Measurements from ENCODE around the gene MRTFA.

Gene MRTFA

DNA sequence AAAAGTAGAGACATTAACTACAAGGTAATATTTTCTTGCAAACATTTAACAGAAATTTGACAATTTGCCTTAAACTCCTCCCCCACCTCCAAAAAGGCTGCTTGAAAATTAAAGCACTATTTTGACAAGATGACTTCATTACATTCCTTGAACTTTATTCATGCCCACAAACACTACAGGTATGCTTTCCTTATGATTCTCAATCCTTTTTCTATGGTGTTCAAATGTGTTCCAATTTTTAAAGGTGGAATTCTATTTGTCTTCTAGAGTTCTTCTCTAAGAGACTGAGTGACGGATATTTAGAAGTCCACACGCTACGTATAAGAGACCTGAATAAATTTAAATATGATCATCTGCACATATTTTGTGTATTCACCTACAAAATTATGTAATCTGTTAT is 69.4 kb downstream of the MRTFA start:
- TF ChIP-seq, protein P1, sequence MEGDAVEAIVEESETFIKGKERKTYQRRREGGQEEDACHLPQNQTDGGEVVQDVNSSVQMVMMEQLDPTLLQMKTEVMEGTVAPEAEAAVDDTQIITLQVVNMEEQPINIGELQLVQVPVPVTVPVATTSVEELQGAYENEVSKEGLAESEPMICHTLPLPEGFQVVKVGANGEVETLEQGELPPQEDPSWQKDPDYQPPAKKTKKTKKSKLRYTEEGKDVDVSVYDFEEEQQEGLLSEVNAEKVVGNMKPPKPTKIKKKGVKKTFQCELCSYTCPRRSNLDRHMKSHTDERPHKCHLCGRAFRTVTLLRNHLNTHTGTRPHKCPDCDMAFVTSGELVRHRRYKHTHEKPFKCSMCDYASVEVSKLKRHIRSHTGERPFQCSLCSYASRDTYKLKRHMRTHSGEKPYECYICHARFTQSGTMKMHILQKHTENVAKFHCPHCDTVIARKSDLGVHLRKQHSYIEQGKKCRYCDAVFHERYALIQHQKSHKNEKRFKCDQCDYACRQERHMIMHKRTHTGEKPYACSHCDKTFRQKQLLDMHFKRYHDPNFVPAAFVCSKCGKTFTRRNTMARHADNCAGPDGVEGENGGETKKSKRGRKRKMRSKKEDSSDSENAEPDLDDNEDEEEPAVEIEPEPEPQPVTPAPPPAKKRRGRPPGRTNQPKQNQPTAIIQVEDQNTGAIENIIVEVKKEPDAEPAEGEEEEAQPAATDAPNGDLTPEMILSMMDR (IDR thresholded peaks at IDR 0.05; ENCODE audit: insufficient read depth, low read length, poor library complexity, severe bottlenecking) = no peak
- no peak for TF ChIP-seq EZH2phosphoT487 (conservative IDR thresholded peaks at IDR 0.05; ENCODE audit: low read length)
- H3K4me2 ChIP-seq (ENCODE audit: low read depth, low read length, poor library complexity, severe bottlenecking) = no peak overlapping the region
- H3K27me3 ChIP-seq (ENCODE audit: low read length) = no peaks in the 10 kb centered on the region
- H3K9me3 ChIP-seq (ENCODE audit: insufficient read depth, low read length) = no peaks in the 10 kb centered on the region
- no peaks in the 10 kb centered on the region for H3F3A ChIP-seq (ENCODE audit: insufficient read depth)
- no peaks in the 10 kb centered on the region for H4K20me1 ChIP-seq (ENCODE audit: low read depth, low read length)
- H3K36me3 ChIP-seq (ENCODE audit: low read length) = peaks cover 5% of the 10 kb centered on the region; the same call in 1 of the 2 replicates
- peaks cover 86% of the 10 kb centered on the region for H3K79me2 ChIP-seq (ENCODE audit: insufficient read depth, low read length)
- no peaks in the 10 kb centered on the region for H3K9me2 ChIP-seq (replicated peaks; ENCODE audit: insufficient read depth, low read length)
- H3K27ac ChIP-seq (ENCODE audit: low read depth, low read length) = no peak overlapping the region
- H3K9ac ChIP-seq (ENCODE audit: low read length) = no peak overlapping the region
- H3K4me3 ChIP-seq (ENCODE audit: insufficient read depth, low read length, poor library complexity, severe bottlenecking) = no peak overlapping the region
- H2AFZ ChIP-seq (ENCODE audit: low read depth, low read length, severe bottlenecking) = no peak overlapping the region

DNA sequence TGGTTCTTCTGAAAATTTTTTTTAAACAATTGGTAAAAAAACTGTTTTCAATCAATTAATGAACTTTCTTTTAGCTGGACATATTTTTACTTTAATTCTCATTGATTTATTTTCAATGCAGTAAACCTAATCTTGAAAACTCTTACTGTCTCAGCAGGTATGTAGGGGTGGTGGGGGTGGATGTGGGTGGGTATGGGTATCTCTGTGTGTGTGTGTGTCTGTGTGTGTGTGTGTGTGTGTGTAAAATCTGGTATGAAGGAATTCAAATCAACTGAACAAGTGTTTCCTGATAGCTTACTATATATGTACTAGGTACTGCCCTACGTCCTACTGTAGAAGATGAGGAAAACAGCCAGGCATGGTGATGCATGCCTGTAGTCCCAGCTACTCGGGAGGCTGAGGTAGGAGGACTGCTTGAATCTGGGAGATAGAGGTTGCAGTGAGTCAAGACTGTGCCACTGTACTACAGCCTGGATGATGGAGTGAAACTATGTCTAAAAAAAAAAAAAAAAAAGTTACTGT is 75.5 kb downstream of the MRTFA start:
- Histone ChIP-seq H3K4me3 (ENCODE audit: insufficient read depth, low read length, poor library complexity, severe bottlenecking) (no peak overlapping the region), H3K9me3 (ENCODE audit: insufficient read depth, low read length) (no peaks in the 10 kb centered on the region), H4K20me1 (ENCODE audit: low read depth, low read length) (no peaks in the 10 kb centered on the region), H3K9me2 (replicated peaks; ENCODE audit: insufficient read depth, low read length) (no peaks in the 10 kb centered on the region), H3K4me2 (ENCODE audit: low read depth, low read length, poor library complexity, severe bottlenecking) (no peak overlapping the region), H3K79me2 (ENCODE audit: insufficient read depth, low read length) (peaks cover 81% of the 10 kb centered on the region), H3F3A (ENCODE audit: insufficient read depth) (no peaks in the 10 kb centered on the region), H3K27ac (ENCODE audit: low read depth, low read length) (no peak overlapping the region), H3K9ac (ENCODE audit: low read length) (no peak overlapping the region), H2AFZ (ENCODE audit: low read depth, low read length, severe bottlenecking) (no peak overlapping the region), H3K27me3 (ENCODE audit: low read length) (no peaks in the 10 kb centered on the region), H3K36me3 (ENCODE audit: low read length) (no peaks in the 10 kb centered on the region)
- TF ChIP-seq, protein P1 (IDR thresholded peaks at IDR 0.05; ENCODE audit: insufficient read depth, low read length, poor library complexity, severe bottlenecking) = no peak
- no peak for TF ChIP-seq EZH2phosphoT487 (conservative IDR thresholded peaks at IDR 0.05; ENCODE audit: low read length)

- no peaks in the 10 kb centered on the region for H3K27me3 ChIP-seq (ENCODE audit: low read length)
- H3K79me2 ChIP-seq (ENCODE audit: insufficient read depth, low read length) = peaks cover 78% of the 10 kb centered on the region
- TF ChIP-seq, protein P1 (IDR thresholded peaks at IDR 0.05; ENCODE audit: insufficient read depth, low read length, poor library complexity, severe bottlenecking) = no peak
- TF ChIP-seq EZH2phosphoT487 (conservative IDR thresholded peaks at IDR 0.05; ENCODE audit: low read length) = no peak
- no peak overlapping the region for H3K27ac ChIP-seq (ENCODE audit: low read depth, low read length)
- H4K20me1 ChIP-seq (ENCODE audit: low read depth, low read length) = no peaks in the 10 kb centered on the region
- no peak overlapping the region for H3K9ac ChIP-seq (ENCODE audit: low read length)
- H3F3A ChIP-seq (ENCODE audit: insufficient read depth) = no peaks in the 10 kb centered on the region
- H3K36me3 ChIP-seq (ENCODE audit: low read length) = no peaks in the 10 kb centered on the region
- no peak overlapping the region for H3K4me3 ChIP-seq (ENCODE audit: insufficient read depth, low read length, poor library complexity, severe bottlenecking)
- H3K9me3 ChIP-seq (ENCODE audit: insufficient read depth, low read length) = no peaks in the 10 kb centered on the region
- no peak overlapping the region for H3K4me2 ChIP-seq (ENCODE audit: low read depth, low read length, poor library complexity, severe bottlenecking)
- H3K9me2 ChIP-seq (replicated peaks; ENCODE audit: insufficient read depth, low read length) = no peaks in the 10 kb centered on the region
- no peak overlapping the region for H2AFZ ChIP-seq (ENCODE audit: low read depth, low read length, severe bottlenecking)
Measured at GRCh38 chr22:40560551-40560950, 76.0 kb downstream of the MRTFA start.

Data from SU-DHL-6 (cell line).